HG02885 (cell line): ENCODE data around the gene KCNN3.
A peak's percentile ranks its signal among the peaks of the same experiment; 100 is the strongest.

Source experiments
- ATAC-seq: cut with Tn5 transposase; IDR thresholded peaks from one replicate; pipeline ENCODE4 v1.9.1; 2021; ENCODE audit warnings: mild to moderate bottlenecking; ENCODE audit not compliant: unreplicated experiment, poor library complexity

The KCNN3 gene

GRCh38 chr1:154845174-154845573, 24.9 kb downstream of the KCNN3 start:
- ATAC-seq: no peak

GRCh38 chr1:154844297-154844681, 25.8 kb downstream of the KCNN3 start:
- ATAC-seq: no peak

GRCh38 chr1:154843636-154844296, 26.3 kb downstream of the KCNN3 start:
- no peak for ATAC-seq

- no peak for ATAC-seq
Measured at GRCh38 chr1:154842635-154843034, 27.4 kb downstream of the KCNN3 start.

- no peak for ATAC-seq
Measured at GRCh38 chr1:154841384-154841783, 28.7 kb downstream of the KCNN3 start.

GRCh38 chr1:154840269-154841176, 29.6 kb downstream of the KCNN3 start:
- no peak for ATAC-seq

GRCh38 chr1:154839691-154840090, 30.4 kb downstream of the KCNN3 start:
- no peak for ATAC-seq

GRCh38 chr1:154838988-154839387, 31.1 kb downstream of the KCNN3 start:
- no peak for ATAC-seq

GRCh38 chr1:154838461-154838860, 31.6 kb downstream of the KCNN3 start:
- no peak for ATAC-seq

- ATAC-seq: peak; percentile 54
Measured at GRCh38 chr1:154837672-154838171, 32.4 kb downstream of the KCNN3 start.

GRCh38 chr1:154837034-154837671, 32.9 kb downstream of the KCNN3 start:
- ATAC-seq: no peak

GRCh38 chr1:154835531-154836324, 34.4 kb downstream of the KCNN3 start:
- ATAC-seq: no peak

- no peak for ATAC-seq
Measured at GRCh38 chr1:154833841-154834240, 36.2 kb downstream of the KCNN3 start.

- ATAC-seq: no peak
Measured at GRCh38 chr1:154833209-154833608, 36.9 kb downstream of the KCNN3 start.

- ATAC-seq: no peak
Measured at GRCh38 chr1:154832384-154832783, 37.7 kb downstream of the KCNN3 start.

GRCh38 chr1:154831462-154831861, 38.6 kb downstream of the KCNN3 start:
- no peak for ATAC-seq

- ATAC-seq: no peak
Measured at GRCh38 chr1:154829062-154829461, 41.0 kb downstream of the KCNN3 start.

GRCh38 chr1:154824179-154825000, 45.7 kb downstream of the KCNN3 start:
- ATAC-seq: no peak

GRCh38 chr1:154822717-154823116, 47.4 kb downstream of the KCNN3 start:
- ATAC-seq: no peak
